Measurements from ENCODE around the gene CORO2A. TPM values are rescaled to one million over a fixed set of nuclear protein-coding genes. Genes with fewer than 3 reads are reported as not detected.
"Not testable (repeated sequence)": the region's sequence is repeated elsewhere in the genome, so short reads cannot be mapped to it uniquely, and the experiment has no call there.

The CORO2A gene
- total and polyA plus RNA-seq, 8 donors = 0.20 to 1.3 (median 0.60) TPM

GRCh38 chr9:98124637-98125426, 67.6 kb downstream of the CORO2A start:
- no peak for FAIRE-seq
- 88 to 96% methylated on average over 15 of the region's 15 CpGs for WGBS, 2 donors
- no peak for TF ChIP-seq CTCF (IDR thresholded peaks at IDR 0.05)
- no peak overlapping the region for H3K4me3 ChIP-seq
- H3K4me1 ChIP-seq = no peaks in the 10 kb centered on the region
- no peak overlapping the region for H3K27ac ChIP-seq
- no peaks in the 10 kb centered on the region for H3K36me3 ChIP-seq
- intact Hi-C loops (cut with DNase I) = no loop called here
- DNase-seq = no peak
- H3K9me3 ChIP-seq = no peaks in the 10 kb centered on the region
- ATAC-seq = no peak
- H3K27me3 ChIP-seq = no peaks in the 10 kb centered on the region

GRCh38 chr9:98124091-98124490, 68.3 kb downstream of the CORO2A start:
- H3K4me3 ChIP-seq; H3K27me3 ChIP-seq; H3K9me3 ChIP-seq; intact Hi-C loops (cut with DNase I); H3K4me1 ChIP-seq; H3K27ac ChIP-seq; H3K36me3 ChIP-seq; ATAC-seq; DNase-seq; FAIRE-seq: not testable (repeated sequence)
- WGBS, 2 donors = 85 to 92% methylated on average over 13 of the region's 13 CpGs

- TF ChIP-seq CTCF (IDR thresholded peaks at IDR 0.05) = no peak
- FAIRE-seq (peak; percentile 32), DNase-seq (no peak), ATAC-seq (peak in 1 of 4 donors; percentile 12)
- intact Hi-C loops (cut with DNase I) = no loop called here
- Histone ChIP-seq H3K4me1 (no peaks in the 10 kb centered on the region), H3K27me3 (no peaks in the 10 kb centered on the region), H3K27ac (no peak overlapping the region), H3K36me3 (no peaks in the 10 kb centered on the region), H3K9me3 (no peaks in the 10 kb centered on the region), H3K4me3 (no peak overlapping the region)
- 49 to 50% methylated on average over 3 of the region's 3 CpGs for WGBS, 2 donors
Measured at GRCh38 chr9:98121058-98121457, 71.4 kb downstream of the CORO2A start.

GRCh38 chr9:98120476-98120875, 72.0 kb downstream of the CORO2A start:
- intact Hi-C loops (cut with DNase I) = no loop called here
- Histone ChIP-seq H3K9me3 (no peaks in the 10 kb centered on the region), H3K27ac (peak overlapping the region in 1 of 4 donors; percentile 7), H3K27me3 (no peaks in the 10 kb centered on the region), H3K4me3 (no peak overlapping the region), H3K36me3 (no peaks in the 10 kb centered on the region), H3K4me1 (no peaks in the 10 kb centered on the region)
- ATAC-seq (no peak), FAIRE-seq (no peak), DNase-seq (no peak)
- no peak for TF ChIP-seq CTCF (IDR thresholded peaks at IDR 0.05)
- 75 to 81% methylated on average over 3 of the region's 3 CpGs for WGBS, 2 donors

GRCh38 chr9:98118640-98119601, 73.5 kb downstream of the CORO2A start, which contains the start of gene TRIM14:
Gene TRIM14 (minus strand): TSS chr9:98119222. CDS start chr9:98119188, 34 bp downstream.
- WGBS, 2 donors = 4% methylated on average over 65 to 71 of the region's 71 CpGs
- H3K4me3 ChIP-seq = peak within 1 kb of the TSS; percentile 59 to 76 (median 68)
- intact Hi-C loops (cut with DNase I) = no loop called here

More at GRCh38 chr9:98118640-98119601, 73.5 kb downstream of the CORO2A start, which contains the start of gene TRIM14:
- no peaks in the 10 kb centered on the region for H3K4me1 ChIP-seq
- no peak for TF ChIP-seq CTCF (IDR thresholded peaks at IDR 0.05)
- H3K9me3 ChIP-seq = no peaks in the 10 kb centered on the region
- H3K27me3 ChIP-seq = no peaks in the 10 kb centered on the region
- DNase-seq (peak in 5 of 6 donors; percentile 26 to 82 (median 57)), FAIRE-seq (no peak), ATAC-seq (peak; percentile 71 to 85 (median 82))
- H3K27ac ChIP-seq = peak within 1 kb of the TSS; percentile 27 to 68 (median 46)
- no peaks in the 10 kb centered on the region for H3K36me3 ChIP-seq
